SK-N-SH treated with all-trans-retinoic acid at 6 μM for 48 hours (cell line): ENCODE data around the gene TEKTIP1.

ENCODE experiments used
- CSDC2 ChIP-seq: fragments of 250-450 bp; sonication (Bioruptor Pico); IDR thresholded peaks from 2 replicates; pipeline ENCODE4 v1.5.0; 2020; ENCODE audit warnings: mild to moderate bottlenecking, moderate library complexity
- TCF4 ChIP-seq: fragments of 250-450 bp; sonication (Bioruptor Pico); IDR thresholded peaks from 2 replicates; pipeline ENCODE4 v1.8.0; 2021; ENCODE audit warnings: mild to moderate bottlenecking, moderate library complexity, borderline replicate concordance

DNA sequence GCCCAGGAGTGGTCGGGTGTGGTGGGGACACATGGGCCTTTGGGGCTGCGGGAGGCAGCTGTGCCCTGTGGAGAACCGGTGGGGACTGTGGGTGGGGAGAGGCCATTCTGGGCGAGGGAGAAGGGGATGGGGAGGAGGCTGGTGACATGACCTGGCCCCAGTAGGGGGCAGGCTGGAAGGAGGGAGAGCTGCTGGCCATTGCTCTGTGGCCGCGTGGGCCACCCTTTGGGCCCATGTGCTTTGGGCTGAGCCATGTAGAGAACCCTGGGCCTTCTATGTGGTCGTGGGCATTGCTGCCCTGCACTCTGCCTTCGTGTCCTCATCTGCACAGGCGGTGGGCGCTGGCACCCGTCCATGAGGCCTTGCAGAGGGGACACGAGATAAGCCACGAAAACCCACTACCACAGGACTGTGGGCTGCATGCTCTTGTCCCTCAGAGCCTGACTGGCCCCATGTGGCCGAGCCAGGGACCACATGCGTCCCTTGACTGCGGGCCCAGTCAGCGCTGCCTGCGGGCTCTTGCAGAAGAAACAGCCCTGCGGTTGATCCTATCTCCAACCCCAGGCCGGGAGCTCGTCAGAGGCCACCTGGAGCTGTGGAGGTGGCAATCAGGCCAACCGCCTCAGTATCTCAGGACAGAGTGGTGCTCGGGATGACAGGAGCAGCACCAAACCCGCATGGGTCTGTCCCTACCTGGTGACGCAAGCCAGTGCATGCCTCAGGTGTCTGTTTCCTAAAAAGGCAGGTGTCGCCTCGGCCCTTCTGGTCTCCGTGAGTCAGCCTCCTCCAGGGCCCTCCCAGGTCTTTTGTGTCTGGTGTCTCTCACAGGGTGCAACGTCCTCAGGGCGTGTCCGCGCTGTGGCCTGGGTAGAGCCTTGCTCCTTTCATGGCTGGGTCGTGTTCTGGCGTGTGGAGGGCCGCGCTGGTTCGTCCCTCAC lies 18.5 kb upstream of the TEKTIP1 start:
- no peak for TF ChIP-seq TCF4
- no peak for TF ChIP-seq CSDC2 (CRISPR knock-in tag)
